H1 (cell line): ENCODE measurements around the gene TUBA4B. TPM values are rescaled to one million over a fixed set of nuclear protein-coding genes. Genes with fewer than 3 reads are reported as not detected.

Source experiments
- CTCF ChIA-PET: fragments of 300-600 bp; sonication (Branson Sonifier 250); formaldehyde crosslinking; loops from one replicate; lab custom pipeline; 2021; ENCODE audit not compliant: partially characterized antibody; lab: Charles Lee
- POLR2A ChIA-PET: fragments of 300-600 bp; sonication (Branson Sonifier 250); formaldehyde crosslinking; loops from one replicate; lab custom pipeline; 2021; ENCODE audit warnings: inconsistent platforms; ENCODE audit not compliant: partially characterized antibody; lab: Charles Lee
- DNase-seq, 2 experiments: peaks; one replicate each; pipeline versions ENCODE4 v3.0.0 to v3.0.0-alpha.2; 2010 to 2022; ENCODE audit warnings: low spot score in 2 of 2, low read depth in 1 of 2, mixed read lengths in 1 of 2
- FAIRE-seq: peaks from 2 replicates; lab custom pipeline; 2011; peaks lifted over from hg19 to GRCh38; lab: Jason Lieb, UNC
- H2AFZ ChIP-seq: 2 replicates; pipeline ENCODE4 v1.8.1; 2012; ENCODE audit warnings: low read length, inconsistent platforms
- H2AK5ac ChIP-seq: 2 replicates; pipeline ENCODE4 v1.6.1; 2013; ENCODE audit warnings: low read depth, low read length
- H2BK120ac ChIP-seq: replicated peaks from 2 replicates; pipeline ENCODE3; 2013; ENCODE audit warnings: low read depth, low read length, inconsistent platforms
- H2BK12ac ChIP-seq: 2 replicates; pipeline ENCODE4 v1.6.1; 2013; ENCODE audit warnings: low read depth, low read length
- H2BK15ac ChIP-seq: 2 replicates; pipeline ENCODE4 v1.6.1; 2013; ENCODE audit warnings: low read length
- H2BK20ac ChIP-seq: 2 replicates; pipeline ENCODE4 v1.6.1; 2013; ENCODE audit warnings: low read length
- H2BK5ac ChIP-seq: 2 replicates; pipeline ENCODE4 v1.6.1; 2013; ENCODE audit warnings: low read depth, low read length
- H3K14ac ChIP-seq: 2 replicates; pipeline ENCODE4 v1.6.1; 2013; ENCODE audit warnings: inconsistent platforms; ENCODE audit not compliant: insufficient read length
- H3K18ac ChIP-seq: 2 replicates; pipeline ENCODE4 v1.6.1; 2013; ENCODE audit warnings: low read length; ENCODE audit errors: extremely low read depth
- H3K23ac ChIP-seq: 2 replicates; pipeline ENCODE4 v1.6.1; 2013; ENCODE audit warnings: inconsistent platforms; ENCODE audit not compliant: insufficient read length
- H3K23me2 ChIP-seq: 2 replicates; pipeline ENCODE4 v1.6.1; 2013; ENCODE audit warnings: low read depth, low read length
- H3K27ac ChIP-seq: 2 replicates; pipeline ENCODE4 v1.6.1; 2011; ENCODE audit warnings: low read depth, low read length, inconsistent platforms
- H3K27me3 ChIP-seq, 4 experiments: replicated peaks in 1 of 4; 1 replicate in 1 of 4; 2 replicates in 3 of 4; pipeline versions ENCODE4 v1.6.1 to v1.8.1; 2011 to 2013; ENCODE audit warnings: low read length in 3 of 4, mild to moderate bottlenecking in 3 of 4, inconsistent platforms in 2 of 4, mixed read lengths in 2 of 4, moderate library complexity in 1 of 4; ENCODE audit not compliant: control insufficient read depth in 3 of 4, insufficient read depth in 3 of 4; ENCODE audit errors: extremely low read depth in 1 of 4
- H3K36me3 ChIP-seq, 4 experiments: 2 replicates each; pipeline versions ENCODE4 v1.6.1 to v1.8.1; 2011 to 2013; ENCODE audit warnings: mild to moderate bottlenecking in 4 of 4, low read length in 3 of 4, moderate library complexity in 2 of 4, control low read depth in 1 of 4, inconsistent platforms in 1 of 4; ENCODE audit not compliant: insufficient read depth in 4 of 4, control insufficient read depth in 2 of 4
- H3K4ac ChIP-seq: replicated peaks from 2 replicates; pipeline ENCODE3; 2013; ENCODE audit warnings: low read length, low read depth, mixed read lengths, inconsistent platforms; ENCODE audit not compliant: insufficient read length
- H3K4me1 ChIP-seq, 4 experiments: replicated peaks in 1 of 4; 1 replicate in 1 of 4; 2 replicates in 3 of 4; pipeline versions ENCODE4 v1.6.1 to v1.8.1; 2011 to 2013; ENCODE audit warnings: low read length in 3 of 4, inconsistent platforms in 2 of 4, mixed read lengths in 1 of 4; ENCODE audit not compliant: insufficient read depth in 4 of 4, control insufficient read depth in 3 of 4
- H3K4me2 ChIP-seq, 2 experiments: 2 replicates each; pipeline versions ENCODE4 v1.6.1 to v1.8.1; 2011 to 2013; ENCODE audit warnings: low read depth in 2 of 2, low read length in 2 of 2, control low read depth in 1 of 2, inconsistent platforms in 1 of 2, mild to moderate bottlenecking in 1 of 2; ENCODE audit not compliant: insufficient read depth in 1 of 2
- H3K4me3 ChIP-seq, 4 experiments: fragments of 200-600, 300-600 bp in 1 of 4; sonication (generic), shearing (Covaris generic), sonication (Bioruptor Twin) in 1 of 4; 2 replicates each; pipeline versions ENCODE4 v1.5.1 to v1.8.1; 2011 to 2016; ENCODE audit warnings: low read length in 4 of 4, low read depth in 3 of 4, control low read depth in 2 of 4, inconsistent platforms in 2 of 4, mild to moderate bottlenecking in 2 of 4, mixed read lengths in 1 of 4, moderate library complexity in 1 of 4; ENCODE audit not compliant: insufficient read depth in 2 of 4; ENCODE audit errors: extremely low read depth in 1 of 4
- H3K56ac ChIP-seq: replicated peaks from 2 replicates; pipeline ENCODE3; 2013; ENCODE audit warnings: low read depth, mild to moderate bottlenecking, mixed read lengths, low read length, inconsistent platforms; ENCODE audit not compliant: insufficient read length
- H3K79me1 ChIP-seq: 2 replicates; pipeline ENCODE4 v1.6.1; 2013; ENCODE audit warnings: low read depth, low read length, control low read depth
- H3K79me2 ChIP-seq, 2 experiments: 2 replicates each; pipeline versions ENCODE4 v1.6.1 to v1.8.1; 2012 to 2013; ENCODE audit warnings: low read length in 2 of 2, mild to moderate bottlenecking in 2 of 2, inconsistent platforms in 1 of 2; ENCODE audit not compliant: insufficient read depth in 2 of 2, control insufficient read depth in 1 of 2
- H3K9ac ChIP-seq, 4 experiments: replicated peaks in 1 of 4; 1 replicate in 1 of 4; 2 replicates in 3 of 4; pipeline versions ENCODE4 v1.6.1 to v1.8.1; 2011 to 2013; ENCODE audit warnings: low read depth in 3 of 4, low read length in 3 of 4, control low read depth in 2 of 4, mild to moderate bottlenecking in 2 of 4, moderate library complexity in 2 of 4, inconsistent platforms in 1 of 4; ENCODE audit errors: extremely low read depth in 1 of 4
- H3K9me3 ChIP-seq, 2 experiments: 2 replicates each; pipeline versions ENCODE4 v1.6.1 to v1.8.1; 2012 to 2013; ENCODE audit warnings: mild to moderate bottlenecking in 2 of 2, moderate library complexity in 2 of 2, control low read depth in 1 of 2, inconsistent platforms in 1 of 2, low read depth in 1 of 2, low read length in 1 of 2, mixed read lengths in 1 of 2; ENCODE audit not compliant: insufficient read depth in 2 of 2
- H4K20me1 ChIP-seq, 2 experiments: replicated peaks in 1 of 2; 2 replicates each; pipeline versions ENCODE3 to v1.8.1; 2011 to 2013; ENCODE audit warnings: inconsistent platforms in 2 of 2, low read length in 2 of 2, mild to moderate bottlenecking in 1 of 2; ENCODE audit not compliant: insufficient read depth in 2 of 2, control insufficient read depth in 1 of 2
- H4K5ac ChIP-seq: 2 replicates; pipeline ENCODE4 v1.6.1; 2013; ENCODE audit warnings: low read length, low read depth, mixed read lengths, inconsistent platforms; ENCODE audit not compliant: insufficient read length
- H4K8ac ChIP-seq: 2 replicates; pipeline ENCODE4 v1.8.0; 2013; ENCODE audit warnings: mild to moderate bottlenecking, moderate library complexity, low read length, inconsistent platforms; ENCODE audit not compliant: insufficient read depth; ENCODE audit errors: extremely low read depth
- H4K91ac ChIP-seq: replicated peaks from 2 replicates; pipeline ENCODE3; 2013; ENCODE audit warnings: low read length, mixed read lengths, inconsistent platforms; ENCODE audit not compliant: insufficient read length
- EGR1 ChIP-seq: IDR thresholded peaks from 2 replicates; pipeline ENCODE4 v1.6.1; 2011; ENCODE audit warnings: low read depth, low read length, borderline replicate concordance
- PHF8 ChIP-seq: fragments of 200-600 bp; sonication (generic); conservative IDR thresholded peaks from 2 replicates; pipeline ENCODE4 v1.7.1; 2012; ENCODE audit warnings: low read depth, mild to moderate bottlenecking, inconsistent platforms, low read length, moderate library complexity
- WGBS, 2 experiments: shearing (Covaris generic) in 1 of 2; methylation state at CpG; one replicate each; pipeline versions ENCODE4 v1.1.6 to v1.1.7; 2013 to 2015; ENCODE audit warnings: low lambda C conversion rate in 2 of 2, mixed read lengths in 2 of 2, inconsistent platforms in 1 of 2, low coverage in 1 of 2, missing lambda C conversion rate in 1 of 2; ENCODE audit not compliant: insufficient replicate concordance in 2 of 2, insufficient coverage in 1 of 2, insufficient read length in 1 of 2; ENCODE audit errors: extremely low coverage in 1 of 2, missing lambda C conversion rate in 1 of 2; 5-methylcytosine and 5-hydroxymethylcytosine counted together
- polyA plus RNA-seq, 7 experiments: library from polyadenylated mRNA; depleted of rRNA in 3 of 7; stranded (reverse) in 5 of 7; unstranded in 2 of 7; fragments of >200 nt in 5 of 7; fragments of 200-250 nt in 2 of 7; gene quantifications; 1 replicate in 5 of 7; 2 replicates in 1 of 7; 4 replicates in 1 of 7; pipeline versions ENCODE4 v1.2.1 to v1.2.3, GENCODE V29; 2011 to 2013; ENCODE audit warnings: missing spikeins in 2 of 7, mixed read lengths in 2 of 7
- total RNA-seq: library from RNA; stranded (reverse); fragmentation: NEBNext Ultra II Directional; extraction: Animal tissue kit (Norgen Biotek cat#: 25700); gene quantifications from 2 replicates; pipeline ENCODE4 v1.2.1, GENCODE V29; 2021

Gene TUBA4B
- total and polyA plus RNA-seq, 2 of the 8 experiments (the other 6 are each of a cell fraction or from before 2014, with no cell fraction given): 0.08 to 0.24 TPM

GRCh38 chr2:219278655-219279150 lies 25.7 kb downstream of the TUBA4B start:
- Histone ChIP-seq H4K5ac (peak overlapping the region; percentile 41), H2BK5ac (peak overlapping the region; percentile 66; the same call in 1 of the 2 replicates), H3K4me3 (peak overlapping the region; percentile 45 to 75 (median 52)), H3K27ac (peak overlapping the region; percentile 66; the same call in 1 of the 2 replicates), H3K14ac (no peak overlapping the region), H4K91ac (no peak overlapping the region), H2AK5ac (no peak overlapping the region; the same call in 1 of the 2 replicates), H2BK20ac (no peak overlapping the region), H2AFZ (no peak overlapping the region), H3K4me2 (peak overlapping the region; percentile 73 to 87), H3K23me2 (peaks cover 8% of the 10 kb centered on the region; the same call in 1 of the 2 replicates), H3K4me1 (peaks cover 9 to 23% (median 14%) of the 10 kb centered on the region in 4 experiments), H3K79me1 (no peaks in the 10 kb centered on the region; the same call in 1 of the 2 replicates), H3K18ac (peak overlapping the region; percentile 87; the same call in 1 of the 2 replicates), H3K9me3 (no peaks in the 10 kb centered on the region), H3K9ac (peak overlapping the region in 3 of 4 experiments; percentile 38 to 49 (median 41); a peak in 3 of 7 replicates), H3K4ac (no peak overlapping the region), H3K79me2 (no peaks in the 10 kb centered on the region), H3K23ac (no peak overlapping the region), H2BK12ac (no peak overlapping the region), H2BK120ac (no peak overlapping the region), H3K56ac (no peak overlapping the region), H2BK15ac (peak overlapping the region; percentile 19; the same call in 1 of the 2 replicates), H4K8ac (no peak overlapping the region; the same call in 1 of the 2 replicates), H3K27me3 (no peaks in the 10 kb centered on the region; a peak in 1 of 7 replicates), H4K20me1 (no peaks in the 10 kb centered on the region), H3K36me3 (peaks cover 0 to 4% (median under 1%) of the 10 kb centered on the region in 4 experiments; a peak in 2 of 8 replicates)
- POLR2A ChIA-PET: interaction anchor here (0.7 to 4.5 kb wide), 13 partner anchors 12 to 103 kb away, joined by 3 to 33 read pairs (median 4); partner anchors contain the start of genes ABCB6, ATG9A, GLB1L and PTPRN
- FAIRE-seq: peak; percentile 24
- WGBS, 2 experiments: 36% methylated on average over 9 of the region's 9 CpGs; no CpG with 5 or more reads in 1 of the 2 experiments
- CTCF ChIA-PET: interaction anchor here (0.6 to 12.1 kb wide), 24 partner anchors 12 to 1522 kb away, joined by 3 to 220 read pairs (median 4); partner anchors contain the start of genes ABCB6, GLB1L, STK16 and TUBA4A
- TF ChIP-seq PHF8 (peak; percentile 35; the same call in 1 of the 2 replicates), EGR1 (no peak)
- no peak for DNase-seq
